Loucy (cell line): ENCODE results near the gene HAUS2.
"Not testable (repeated sequence)": the region's sequence is repeated elsewhere in the genome, so short reads cannot be mapped to it uniquely, and the experiment has no call there.

Experiments used
- H2AFZ ChIP-seq: fragments of 200-600 bp; sonication (generic); 2 replicates; pipeline ENCODE4 v1.6.0; 2016; ENCODE audit warnings: antibody characterized with exemption, mild to moderate bottlenecking, low read length, moderate library complexity
- H3F3A ChIP-seq: fragments of 200-600 bp; 2 replicates; pipeline ENCODE4 v1.6.0; 2016; ENCODE audit warnings: antibody characterized with exemption, low read depth, mild to moderate bottlenecking
- H3K27me3 ChIP-seq: fragments of 200-600 bp; sonication (generic); 2 replicates; pipeline ENCODE4 v1.6.1; 2014; ENCODE audit warnings: low read length, mild to moderate bottlenecking; ENCODE audit not compliant: insufficient read depth, poor library complexity, severe bottlenecking
- H3K36me3 ChIP-seq: fragments of 200-600 bp; sonication (generic); 2 replicates; pipeline ENCODE4 v1.6.1; 2016; ENCODE audit warnings: low read length; ENCODE audit not compliant: insufficient read depth
- H3K4me1 ChIP-seq: fragments of 200-600 bp; sonication (generic); 2 replicates; pipeline ENCODE4 v1.5.1; 2014; ENCODE audit warnings: low read length, mild to moderate bottlenecking; ENCODE audit not compliant: insufficient read depth, poor library complexity, severe bottlenecking
- H3K4me2 ChIP-seq: fragments of 200-600 bp; sonication (generic); 2 replicates; pipeline ENCODE4 v1.6.0; 2014; ENCODE audit warnings: antibody characterized with exemption, low read length, low read depth, mild to moderate bottlenecking; ENCODE audit not compliant: poor library complexity, severe bottlenecking
- H3K4me3 ChIP-seq: fragments of 200-600 bp; sonication (generic); 2 replicates; pipeline ENCODE4 v1.5.1; 2014; ENCODE audit warnings: low read length, mild to moderate bottlenecking, mixed read lengths; ENCODE audit not compliant: poor library complexity, severe bottlenecking
- H3K79me2 ChIP-seq: fragments of 200-600 bp; sonication (generic); 2 replicates; pipeline ENCODE4 v1.6.1; 2014; ENCODE audit warnings: low read length; ENCODE audit not compliant: insufficient read depth
- H3K9ac ChIP-seq: fragments of 200-600 bp; sonication (generic); 2 replicates; pipeline ENCODE4 v1.6.0; 2014; ENCODE audit warnings: mild to moderate bottlenecking, low read depth, low read length, moderate library complexity; ENCODE audit not compliant: poor library complexity, severe bottlenecking
- H3K9me2 ChIP-seq: fragments of 200-600 bp; sonication (generic); replicated peaks from 2 replicates; pipeline ENCODE4 v1.6.1; 2016; ENCODE audit warnings: low read depth, low read length, mixed read lengths
- H3K9me3 ChIP-seq: fragments of 200-600 bp; sonication (generic); 2 replicates; pipeline ENCODE4 v1.6.1; 2014; ENCODE audit warnings: mild to moderate bottlenecking, antibody characterized with exemption, low read length, low read depth; ENCODE audit not compliant: insufficient read depth
- H4K20me1 ChIP-seq: fragments of 200-600 bp; sonication (generic); 2 replicates; pipeline ENCODE4 v1.6.0; 2014; ENCODE audit warnings: antibody characterized with exemption, low read length, mild to moderate bottlenecking; ENCODE audit not compliant: insufficient read depth, poor library complexity, severe bottlenecking
- EZH2phosphoT487 ChIP-seq: fragments of 200-600 bp; IDR thresholded peaks from 2 replicates; pipeline ENCODE4 v1.6.1; 2018; ENCODE audit warnings: antibody characterized with exemption, mild to moderate bottlenecking, moderate library complexity, borderline replicate concordance
- TF ChIP-seq, protein P1 (sequence below): fragments of 200-600 bp; sonication (generic); conservative IDR thresholded peaks from 2 replicates; pipeline ENCODE4 v1.5.1; 2014; ENCODE audit warnings: mild to moderate bottlenecking, antibody characterized with exemption, low read length

The HAUS2 gene

DNA sequence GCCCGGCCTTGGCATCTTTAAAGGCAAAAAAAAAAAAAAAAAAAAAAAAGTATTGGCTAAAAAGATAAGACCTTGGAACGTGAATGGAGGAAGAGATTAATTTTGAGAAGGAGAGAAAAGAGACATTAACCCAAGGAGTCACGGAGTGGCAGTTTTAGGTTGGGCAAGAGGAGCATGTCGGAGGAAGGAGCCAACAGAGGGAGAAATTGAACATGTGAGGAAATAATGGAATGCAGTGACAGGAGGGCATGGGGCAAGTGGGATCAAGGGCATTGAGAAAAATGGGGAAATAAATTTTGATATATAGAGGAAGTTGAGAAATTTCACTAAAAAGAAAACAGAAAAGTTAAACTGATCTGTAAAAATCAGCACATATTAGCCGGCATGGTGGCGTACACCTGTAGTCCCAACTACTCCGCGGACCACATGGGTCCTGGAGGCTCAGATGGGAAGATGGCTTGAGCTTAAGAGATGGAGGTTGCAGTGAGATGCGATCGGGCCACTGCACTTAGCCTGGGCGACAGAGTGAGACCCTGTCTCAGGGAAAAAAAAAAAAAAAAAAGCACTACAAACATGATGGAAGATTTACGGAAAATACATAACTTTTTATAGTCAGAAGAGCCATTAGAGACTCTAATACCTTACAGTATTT is 1.2 kb downstream of the HAUS2 start:
- Histone ChIP-seq H4K20me1 (peaks cover 18% of the 10 kb centered on the region), H2AFZ (no peak overlapping the region), H3K9me3 (no peaks in the 10 kb centered on the region), H3K4me1 (peaks cover 60% of the 10 kb centered on the region), H3K36me3 (no peaks in the 10 kb centered on the region), H3K9me2 (no peaks in the 10 kb centered on the region), H3K4me3 (peak overlapping the region; percentile 90), H3K27me3 (no peaks in the 10 kb centered on the region), H3K9ac (peak overlapping the region; percentile 87), H3K79me2 (peaks cover 99% of the 10 kb centered on the region), H3K4me2 (peak overlapping the region; percentile 96), H3F3A (no peaks in the 10 kb centered on the region)
- TF ChIP-seq, protein P1, sequence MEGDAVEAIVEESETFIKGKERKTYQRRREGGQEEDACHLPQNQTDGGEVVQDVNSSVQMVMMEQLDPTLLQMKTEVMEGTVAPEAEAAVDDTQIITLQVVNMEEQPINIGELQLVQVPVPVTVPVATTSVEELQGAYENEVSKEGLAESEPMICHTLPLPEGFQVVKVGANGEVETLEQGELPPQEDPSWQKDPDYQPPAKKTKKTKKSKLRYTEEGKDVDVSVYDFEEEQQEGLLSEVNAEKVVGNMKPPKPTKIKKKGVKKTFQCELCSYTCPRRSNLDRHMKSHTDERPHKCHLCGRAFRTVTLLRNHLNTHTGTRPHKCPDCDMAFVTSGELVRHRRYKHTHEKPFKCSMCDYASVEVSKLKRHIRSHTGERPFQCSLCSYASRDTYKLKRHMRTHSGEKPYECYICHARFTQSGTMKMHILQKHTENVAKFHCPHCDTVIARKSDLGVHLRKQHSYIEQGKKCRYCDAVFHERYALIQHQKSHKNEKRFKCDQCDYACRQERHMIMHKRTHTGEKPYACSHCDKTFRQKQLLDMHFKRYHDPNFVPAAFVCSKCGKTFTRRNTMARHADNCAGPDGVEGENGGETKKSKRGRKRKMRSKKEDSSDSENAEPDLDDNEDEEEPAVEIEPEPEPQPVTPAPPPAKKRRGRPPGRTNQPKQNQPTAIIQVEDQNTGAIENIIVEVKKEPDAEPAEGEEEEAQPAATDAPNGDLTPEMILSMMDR, result no peak
- TF ChIP-seq EZH2phosphoT487, result no peak

DNA sequence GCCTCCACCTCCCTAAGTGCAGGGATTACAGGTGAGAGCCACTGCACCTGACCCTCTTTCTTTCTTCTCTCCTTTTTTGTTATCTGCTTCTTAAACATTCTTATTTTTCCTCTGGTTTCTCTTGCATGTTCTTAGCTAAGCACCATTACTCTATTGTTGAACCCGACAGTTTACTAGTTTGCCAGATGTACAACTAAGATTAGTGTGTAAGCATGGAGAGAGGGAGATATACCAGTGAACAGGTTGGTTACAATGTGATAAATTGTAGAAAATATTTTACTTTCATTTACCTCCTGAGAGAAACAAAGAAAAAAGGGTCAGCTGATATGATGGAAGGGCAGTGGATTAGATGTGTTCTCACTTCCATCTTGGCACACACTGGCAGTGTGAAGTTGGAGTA is 4.9 kb downstream of the HAUS2 start:
- Histone ChIP-seq H3K27me3 (no peaks in the 10 kb centered on the region), H3K9ac (peak overlapping the region; percentile 28), H3F3A (peaks cover 2% of the 10 kb centered on the region; the same call in 1 of the 2 replicates), H3K4me2 (peak overlapping the region; percentile 96), H3K9me2 (no peaks in the 10 kb centered on the region), H3K79me2 (peaks cover 86% of the 10 kb centered on the region), H2AFZ (no peak overlapping the region), H4K20me1 (peaks cover 15% of the 10 kb centered on the region), H3K9me3 (no peaks in the 10 kb centered on the region), H3K4me1 (peaks cover 34% of the 10 kb centered on the region), H3K36me3 (peaks cover under 1% of the 10 kb centered on the region; the same call in 1 of the 2 replicates), H3K4me3 (peak overlapping the region; percentile 26)
- no peak for TF ChIP-seq EZH2phosphoT487
- TF ChIP-seq, protein P1, result no peak

DNA sequence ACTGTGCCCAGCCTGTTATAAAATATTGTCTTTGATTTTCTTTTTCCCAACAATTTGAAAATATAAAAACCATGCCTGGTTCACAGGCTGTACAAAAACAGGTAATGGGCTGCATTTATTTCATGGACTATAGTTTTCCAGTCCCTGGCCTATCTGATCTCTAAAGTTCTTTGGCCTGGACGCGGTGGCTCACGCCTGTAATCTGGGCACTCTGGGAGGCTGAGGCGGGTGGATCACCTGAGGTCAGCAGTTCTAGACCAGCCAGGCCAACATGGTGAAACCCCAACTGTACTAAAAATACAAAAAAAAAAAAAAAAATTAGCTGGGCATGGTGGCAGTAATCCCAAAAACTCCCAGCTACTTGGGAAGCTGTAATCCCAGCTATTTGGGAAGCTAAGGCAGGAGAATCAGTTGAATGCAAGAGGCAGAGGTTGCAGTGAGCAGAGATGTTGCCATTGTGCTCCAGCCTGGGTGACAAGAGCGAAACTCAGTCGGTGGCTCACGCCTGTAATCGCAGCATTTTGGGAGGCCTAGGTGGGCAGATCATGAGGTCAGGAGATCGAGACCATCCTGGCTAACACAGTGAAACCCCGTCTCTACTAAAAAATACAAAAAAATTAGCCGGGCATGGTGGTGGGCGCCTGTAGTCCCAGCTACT is 8.0 kb downstream of the HAUS2 start:
- Histone ChIP-seq H3K36me3 (peaks cover 32% of the 10 kb centered on the region; the same call in 1 of the 2 replicates), H3K79me2 (peaks cover 60% of the 10 kb centered on the region), H3K4me1 (peaks cover 18% of the 10 kb centered on the region)
- H3K9ac ChIP-seq, H3K27me3 ChIP-seq, H3F3A ChIP-seq, H3K4me2 ChIP-seq, H2AFZ ChIP-seq, H3K9me2 ChIP-seq, H4K20me1 ChIP-seq, H3K9me3 ChIP-seq, H3K4me3 ChIP-seq: not testable (repeated sequence)
